Stimulated activated CD8-positive, alpha-beta memory T cell treated with anti-CD3 and anti-CD28 coated beads, Interleukin-12 subunit alpha, Interleukin-12 subunit beta, amount 100 ng/mL, for 4 hours (primary cell): Measurements from ENCODE around the gene CPEB1.
"Not testable (repeated sequence)": the region's sequence is repeated elsewhere in the genome, so short reads cannot be mapped to it uniquely, and the experiment has no call there.

Experiments used
- DNase-seq: peaks from one replicate; pipeline ENCODE4 v3.0.0-alpha.2; 2020; ENCODE audit warnings: low read depth

CPEB1 gene

GRCh38 chr15:82513587-82513986 is 133.6 kb downstream of the CPEB1 start:
- DNase-seq: not testable (repeated sequence)

GRCh38 chr15:82507693-82508092 is 139.5 kb downstream of the CPEB1 start:
- DNase-seq: not testable (repeated sequence)

- DNase-seq: not testable (repeated sequence)
Measured at GRCh38 chr15:82507087-82507486, 140.1 kb downstream of the CPEB1 start.

- DNase-seq: not testable (repeated sequence)
Measured at GRCh38 chr15:82505842-82506241, 141.3 kb downstream of the CPEB1 start.

GRCh38 chr15:82504074-82504473 is 143.1 kb downstream of the CPEB1 start:
- not testable (repeated sequence) for DNase-seq

- not testable (repeated sequence) for DNase-seq
Measured at GRCh38 chr15:82502700-82503339, 144.3 kb downstream of the CPEB1 start.

- not testable (repeated sequence) for DNase-seq
Measured at GRCh38 chr15:82500772-82501171, 146.4 kb downstream of the CPEB1 start.

GRCh38 chr15:82497978-82498377 is 149.2 kb downstream of the CPEB1 start:
- DNase-seq: not testable (repeated sequence)
